Heart left ventricle (tissue), 16 donors: ENCODE data around the gene NCOA6. TPM values are rescaled to one million over a fixed set of nuclear protein-coding genes. Genes with fewer than 3 reads are reported as not detected.

ENCODE experiments used
- ATAC-seq, 4 donors: fragments of 200-7000 bp; cut with Tn5 transposase; one replicate each; pipeline ENCODE4 v1.9.1; 2020 to 2022; ENCODE audit warnings: moderate library complexity in 4 of 4, mild to moderate bottlenecking in 3 of 4, moderate number of reproducible peaks in 1 of 4
- DNase-seq, 5 donors: peaks; one replicate each; pipeline ENCODE4 v3.0.0-alpha.2; 2020
- H3K27ac ChIP-seq, 12 donors: fragments of 200-600 bp; sonication (generic) in 4 of 12; one replicate each; pipeline versions ENCODE4 v1.5.0 to v1.8.0; 2016 to 2022; ENCODE audit warnings: mild to moderate bottlenecking in 2 of 12
- H3K27me3 ChIP-seq, 9 donors: fragments of 200-600 bp; sonication (generic) in 2 of 9; one replicate each; pipeline versions ENCODE4 v1.5.1 to v1.8.0; 2016 to 2022; ENCODE audit warnings: mild to moderate bottlenecking in 3 of 9
- H3K36me3 ChIP-seq, 9 donors: fragments of 200-600 bp; sonication (generic) in 2 of 9; one replicate each; pipeline versions ENCODE4 v1.5.0 to v1.8.0; 2018 to 2022; ENCODE audit warnings: mild to moderate bottlenecking in 2 of 9
- H3K4me1 ChIP-seq, 12 donors: fragments of 200-600 bp; sonication (generic) in 4 of 12; one replicate each; pipeline versions ENCODE4 v1.5.0 to v1.8.0; 2016 to 2022; ENCODE audit warnings: mild to moderate bottlenecking in 3 of 12
- H3K4me3 ChIP-seq, 12 donors: fragments of 200-600 bp; sonication (generic) in 4 of 12; one replicate each; pipeline versions ENCODE4 v1.5.0 to v1.8.0; 2017 to 2022; ENCODE audit warnings: mild to moderate bottlenecking in 9 of 12, moderate library complexity in 4 of 12
- H3K9me3 ChIP-seq, 12 donors: fragments of 200-600 bp; sonication (generic) in 4 of 12; one replicate each; pipeline versions ENCODE4 v1.5.0 to v1.8.0; 2016 to 2022; ENCODE audit warnings: mild to moderate bottlenecking in 1 of 12
- POLR2A ChIP-seq, 2 donors: fragments of 450-650 bp; IDR thresholded peaks; one replicate each; pipeline ENCODE4 v1.6.1; 2017; ENCODE audit warnings: antibody characterized with exemption in 2 of 2, mild to moderate bottlenecking in 2 of 2, moderate library complexity in 2 of 2
- WGBS, 4 donors: extraction: QIAGEN DNeasy Blood & Tissue Kit in 2 of 4; methylation state at CpG; one replicate each; pipeline versions ENCODE4 v1.1.5 to v1.1.7; 2013 to 2018; 5-methylcytosine and 5-hydroxymethylcytosine counted together
- intact Hi-C, 10 donors: fragments of 100-400 bp; cut with DNase I; formaldehyde crosslinking; loops; one replicate each; pipeline versions ENCODE4 v1.11.1 to v1.14.2; 2022
- polyA plus RNA-seq, 2 donors: library from polyadenylated mRNA; stranded (reverse); fragments of 200-250 nt; gene quantifications; one replicate each; pipeline ENCODE4 v1.2.3, GENCODE V29; 2013
- total RNA-seq, 9 donors: library from RNA; depleted of rRNA in 2 of 9; stranded (reverse); fragments of >200 nt in 2 of 9; fragmentation: NEBNext Ultra II Directional in 3 of 9; extraction: Animal tissue kit (Norgen Biotek cat#: 25700) in 3 of 9; gene quantifications; one replicate each; pipeline versions ENCODE4 v1.1.0 to v1.2.4, GENCODE V29; 2016 to 2023
- TF ChIP-seq, protein P1 (sequence below), 12 donors: fragments of 200-600 bp; sonication (generic) in 4 of 12; IDR thresholded peaks; one replicate each; pipeline versions ENCODE4 v1.5.0 to v1.8.0; 2018 to 2022; ENCODE audit warnings: antibody characterized with exemption in 12 of 12, mild to moderate bottlenecking in 5 of 12
- donor health status: ischemic (EF 13 %, LVEDD 7.1; RV severe dilation, severe dysfunction).
- donor health status: healthy with polysubstance abuse.
- donor health status: DM: no; HTN: yes; CAD: no.
- donor health status: DM: no; HTN: no; CAD: no.
- donor health status: ischemic (EF 25% LVEDD 6.9; RV normal size, moderate dysfunction).
- donor health status: ischemic (EF 25% LVEDD 5.7; RV mildly dilated, moderate dysfunction).
- donor health status: healthy.
- donor health status: DM: yes; HTN: yes; CAD: no.
- donor health status: ischemic (EF 35%, LVEDD 5.7; RV mildly dilated, moderate dysfunction).
- donor health status: nonischemic (EF 11% LVEDD 7.7; RV severe dilation, severe dysfunction).
- donor health status: DM: yes; HTN: yes; CAD: no.
- donor health status: PGD.
- donor health status: ischemic (EF 29% LVEDD 5.4; RV normal size, mild dysfunction).
- donor health status: nonischemic (EF 23%, LVEDD 6.1; RV moderate dilation, normal function).

The NCOA6 gene
- total and polyA plus RNA-seq, 11 donors: 13.0 to 34.0 (median 19.9) TPM

DNA sequence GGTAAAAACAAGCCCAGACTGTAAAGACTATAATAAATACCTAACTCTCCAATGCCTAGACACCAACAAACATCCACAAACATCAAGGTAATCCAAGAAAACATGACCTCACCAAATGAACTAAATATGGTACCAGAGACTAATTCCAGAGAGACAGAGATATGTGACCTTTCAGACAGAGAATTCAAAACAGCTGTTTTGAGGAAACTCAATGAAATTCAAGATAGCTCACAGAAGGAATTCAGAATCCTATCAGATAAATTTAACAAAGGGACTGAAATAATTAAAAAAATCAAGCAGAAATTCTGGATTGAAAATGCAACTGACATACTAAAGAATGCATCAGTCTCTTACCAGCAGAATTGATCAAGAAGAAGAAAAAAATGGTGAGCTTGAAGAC lies 26.6 kb downstream of the NCOA6 start:
- H3K4me1 ChIP-seq: peaks cover 0 to 28% (median 0%) of the 10 kb centered on the region in 12 donors
- H3K27me3 ChIP-seq: no peaks in the 10 kb centered on the region
- no peak for TF ChIP-seq POLR2A (IDR thresholded peaks at IDR 0.05)
- TF ChIP-seq, protein P1, sequence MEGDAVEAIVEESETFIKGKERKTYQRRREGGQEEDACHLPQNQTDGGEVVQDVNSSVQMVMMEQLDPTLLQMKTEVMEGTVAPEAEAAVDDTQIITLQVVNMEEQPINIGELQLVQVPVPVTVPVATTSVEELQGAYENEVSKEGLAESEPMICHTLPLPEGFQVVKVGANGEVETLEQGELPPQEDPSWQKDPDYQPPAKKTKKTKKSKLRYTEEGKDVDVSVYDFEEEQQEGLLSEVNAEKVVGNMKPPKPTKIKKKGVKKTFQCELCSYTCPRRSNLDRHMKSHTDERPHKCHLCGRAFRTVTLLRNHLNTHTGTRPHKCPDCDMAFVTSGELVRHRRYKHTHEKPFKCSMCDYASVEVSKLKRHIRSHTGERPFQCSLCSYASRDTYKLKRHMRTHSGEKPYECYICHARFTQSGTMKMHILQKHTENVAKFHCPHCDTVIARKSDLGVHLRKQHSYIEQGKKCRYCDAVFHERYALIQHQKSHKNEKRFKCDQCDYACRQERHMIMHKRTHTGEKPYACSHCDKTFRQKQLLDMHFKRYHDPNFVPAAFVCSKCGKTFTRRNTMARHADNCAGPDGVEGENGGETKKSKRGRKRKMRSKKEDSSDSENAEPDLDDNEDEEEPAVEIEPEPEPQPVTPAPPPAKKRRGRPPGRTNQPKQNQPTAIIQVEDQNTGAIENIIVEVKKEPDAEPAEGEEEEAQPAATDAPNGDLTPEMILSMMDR (IDR thresholded peaks at IDR 0.05): no peak
- H3K27ac ChIP-seq: no peak overlapping the region
- peaks cover 0 to 5% (median 0%) of the 10 kb centered on the region in 12 donors for H3K9me3 ChIP-seq
- ATAC-seq: no peak
- no peak overlapping the region for H3K4me3 ChIP-seq
- no peak for DNase-seq
- H3K36me3 ChIP-seq: peaks cover 0 to 8% (median 0%) of the 10 kb centered on the region in 9 donors
- intact Hi-C loops: no loop called here

DNA sequence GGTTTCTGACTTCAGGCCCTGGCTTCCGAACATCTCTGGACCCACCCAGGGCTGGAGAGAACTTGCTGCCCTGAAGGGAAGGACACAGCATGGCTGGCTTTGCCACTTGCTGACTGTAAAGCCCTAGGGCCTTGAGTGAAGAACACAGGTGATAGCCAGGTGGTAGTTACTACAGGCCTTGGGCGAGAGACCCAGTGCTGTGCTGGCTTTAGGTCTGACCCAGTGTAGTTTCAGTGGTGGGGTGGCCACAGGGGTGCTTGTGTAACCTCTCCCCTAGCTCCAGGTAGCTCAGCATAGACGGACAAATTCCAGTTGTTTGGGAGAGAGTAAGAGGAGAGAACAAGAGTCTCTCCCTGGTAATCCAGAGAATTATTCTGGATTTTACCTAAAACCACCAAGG lies 27.1 kb downstream of the NCOA6 start:
- 61 to 67% (median 64%) methylated on average over 3 of the region's 3 CpGs for WGBS, 4 donors
- H3K27ac ChIP-seq: no peak overlapping the region
- no peak for DNase-seq
- peaks cover 0 to 5% (median 0%) of the 10 kb centered on the region in 12 donors for H3K9me3 ChIP-seq
- peaks cover 0 to 4% (median 0%) of the 10 kb centered on the region in 9 donors for H3K36me3 ChIP-seq
- peaks cover 0 to 31% (median 0%) of the 10 kb centered on the region in 12 donors for H3K4me1 ChIP-seq
- H3K27me3 ChIP-seq: no peaks in the 10 kb centered on the region
- no peak for TF ChIP-seq POLR2A (IDR thresholded peaks at IDR 0.05)
- TF ChIP-seq, protein P1 (IDR thresholded peaks at IDR 0.05): no peak
- no peak overlapping the region for H3K4me3 ChIP-seq
- intact Hi-C loops: no loop called here
- ATAC-seq: no peak

DNA sequence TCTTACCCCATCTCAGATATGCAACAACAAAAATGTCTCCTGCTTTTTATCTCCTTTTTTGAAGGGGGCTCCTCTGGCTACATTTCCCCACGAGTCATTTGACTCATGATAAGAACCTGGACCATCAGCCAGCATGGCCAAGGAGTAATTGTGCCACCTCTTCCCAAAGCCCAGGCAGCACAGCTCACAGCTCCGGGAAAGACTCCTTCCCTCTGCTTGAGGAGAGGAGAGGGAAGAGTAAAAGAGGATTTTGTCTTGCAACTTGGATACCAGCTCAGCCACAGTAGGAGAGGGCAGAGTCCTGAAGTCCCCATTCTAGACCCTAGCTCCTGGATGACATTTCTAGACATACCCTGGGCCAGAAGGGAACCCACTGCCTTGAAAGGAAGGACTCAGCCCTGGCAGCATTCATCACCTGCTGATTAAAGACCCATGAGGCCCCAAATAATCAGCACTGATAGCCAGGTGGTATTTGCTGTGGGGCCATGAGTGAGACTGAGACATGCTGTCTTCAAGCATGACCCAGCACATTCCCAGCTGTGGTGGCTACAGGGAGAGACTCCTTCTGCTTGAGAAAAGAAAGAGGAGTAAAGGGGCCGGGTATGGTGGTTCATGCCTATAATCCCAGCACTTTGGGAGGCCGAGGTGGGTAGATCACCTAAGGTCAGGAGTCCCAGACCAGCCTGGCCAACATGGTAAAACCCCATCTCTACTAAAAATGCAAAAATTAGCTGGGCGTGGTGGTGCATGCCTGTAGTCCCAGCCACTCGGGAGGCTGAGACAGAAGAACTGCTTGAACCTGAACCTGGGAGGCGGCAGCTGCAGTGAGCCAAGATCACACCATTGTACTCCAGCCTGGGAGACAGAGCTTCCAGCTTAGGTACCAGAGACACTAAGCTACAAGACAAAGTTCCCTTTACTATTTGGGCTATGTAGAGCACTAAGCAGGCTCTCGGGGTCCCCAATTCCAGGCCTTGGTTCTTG lies 28.1 kb downstream of the NCOA6 start:
- Histone ChIP-seq H3K36me3 (no peaks in the 10 kb centered on the region), H3K27me3 (no peaks in the 10 kb centered on the region), H3K4me1 (peaks cover 0 to 41% (median 3%) of the 10 kb centered on the region in 12 donors), H3K4me3 (no peak overlapping the region), H3K9me3 (peaks cover 0 to 5% (median 0%) of the 10 kb centered on the region in 12 donors), H3K27ac (no peak overlapping the region)
- TF ChIP-seq, protein P1 (IDR thresholded peaks at IDR 0.05): no peak
- no peak for TF ChIP-seq POLR2A (IDR thresholded peaks at IDR 0.05)
- intact Hi-C loops: no loop called here
- 69 to 89% (median 82%) methylated on average over 8 of the region's 8 CpGs for WGBS, 4 donors
- peak in 1 of 4 donors; percentile 34 for ATAC-seq
- no peak for DNase-seq

DNA sequence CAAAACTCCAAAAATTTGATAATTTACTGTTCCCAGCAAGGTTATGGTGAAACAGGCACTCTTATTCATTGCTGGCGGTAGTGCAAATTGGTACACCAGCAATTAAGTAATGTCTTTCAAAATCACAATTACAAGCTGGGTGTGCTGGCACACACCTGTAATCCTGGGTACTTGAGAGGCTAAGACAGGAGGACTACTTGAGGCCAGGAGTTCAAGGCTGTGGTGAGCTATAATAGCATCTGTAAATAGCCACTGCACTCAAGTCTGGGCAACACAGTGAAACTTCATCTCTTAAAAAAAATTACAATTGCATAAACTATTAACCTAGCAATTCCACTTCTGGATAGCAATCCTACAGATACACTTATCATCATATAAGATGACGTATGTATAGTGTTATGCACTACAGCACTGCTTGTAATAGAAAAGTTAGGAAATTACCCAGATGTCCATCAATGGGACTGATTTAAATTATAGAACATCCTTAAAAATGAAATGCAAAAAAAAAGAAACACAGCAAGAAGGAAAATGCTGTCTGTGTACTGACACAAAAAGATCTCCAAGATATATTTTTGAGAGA lies 31.4 kb downstream of the NCOA6 start:
- TF ChIP-seq POLR2A (IDR thresholded peaks at IDR 0.05): no peak
- TF ChIP-seq, protein P1 (IDR thresholded peaks at IDR 0.05): no peak
- Histone ChIP-seq H3K27ac (no peak overlapping the region), H3K4me3 (no peak overlapping the region), H3K36me3 (peaks cover 0 to 25% (median 20%) of the 10 kb centered on the region in 9 donors), H3K27me3 (no peaks in the 10 kb centered on the region), H3K4me1 (peaks cover 0 to 48% (median 16%) of the 10 kb centered on the region in 12 donors), H3K9me3 (peaks cover 0 to 5% (median 0%) of the 10 kb centered on the region in 12 donors)
- intact Hi-C loops: no loop called here
- ATAC-seq (no peak), DNase-seq (no peak)
- 79 to 97% (median 94%) methylated on average over 2 of the region's 2 CpGs for WGBS, 4 donors
